T-helper 1 cell treated with Interleukin-12 subunit alpha and Interleukin-12 subunit beta and Interleukin-4 antibody, amounts not matched to agents 30 ng/mL and 1 ng/mL, for 36 hours (primary cell): Measurements from ENCODE around the gene MYH7. TPM values are rescaled to one million over a fixed set of nuclear protein-coding genes. Genes with fewer than 3 reads are reported as not detected.
"Not testable (repeated sequence)": the region's sequence is repeated elsewhere in the genome, so short reads cannot be mapped to it uniquely, and the experiment has no call there.

ENCODE experiments used
- intact Hi-C: fragments of 100-400 bp; cut with micrococcal nuclease; formaldehyde crosslinking; loops from one replicate; pipeline ENCODE4 v1.15.1; 2024
- total RNA-seq: library from RNA; stranded (reverse); gene quantifications from 2 replicates; pipeline ENCODE4 v1.2.3, GENCODE V29; 2022

The MYH7 gene
- total RNA-seq, 1 donor from 2014 or later = 0.17 TPM

GRCh38 chr14:23408307-23408630 lies 27.2 kb downstream of the MYH7 start:
- intact Hi-C loops = no loop called here

- intact Hi-C loops = no loop called here
Measured at GRCh38 chr14:23407516-23408306, 27.7 kb downstream of the MYH7 start, which contains the start of gene MYH6. Gene MYH6 (minus strand): TSS chr14:23408273. CDS start chr14:23407223, 1,050 bp downstream.

- intact Hi-C loops = no loop called here
Measured at GRCh38 chr14:23406725-23407355, 28.6 kb downstream of the MYH7 start.

DNA sequence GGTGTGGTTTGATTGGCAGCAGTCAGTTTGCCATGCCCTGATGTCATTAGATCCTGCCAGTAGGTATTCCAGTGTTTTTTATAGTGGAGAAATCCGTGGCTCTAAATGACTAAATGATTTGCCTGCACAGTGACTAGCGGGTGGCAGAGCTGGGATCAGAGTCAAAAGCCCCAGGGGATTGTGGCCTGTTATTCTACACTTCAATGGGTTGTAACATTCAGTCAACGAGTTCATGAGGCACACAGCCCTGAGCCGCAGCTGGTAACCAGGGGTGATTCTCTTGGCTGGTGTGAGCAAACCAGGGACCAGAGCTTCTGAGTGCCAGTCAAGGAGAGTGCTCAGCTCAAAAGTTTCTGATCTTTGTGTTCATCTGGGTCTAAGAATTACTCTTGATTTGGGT lies 29.2 kb downstream of the MYH7 start:
- intact Hi-C loops = no loop called here

DNA sequence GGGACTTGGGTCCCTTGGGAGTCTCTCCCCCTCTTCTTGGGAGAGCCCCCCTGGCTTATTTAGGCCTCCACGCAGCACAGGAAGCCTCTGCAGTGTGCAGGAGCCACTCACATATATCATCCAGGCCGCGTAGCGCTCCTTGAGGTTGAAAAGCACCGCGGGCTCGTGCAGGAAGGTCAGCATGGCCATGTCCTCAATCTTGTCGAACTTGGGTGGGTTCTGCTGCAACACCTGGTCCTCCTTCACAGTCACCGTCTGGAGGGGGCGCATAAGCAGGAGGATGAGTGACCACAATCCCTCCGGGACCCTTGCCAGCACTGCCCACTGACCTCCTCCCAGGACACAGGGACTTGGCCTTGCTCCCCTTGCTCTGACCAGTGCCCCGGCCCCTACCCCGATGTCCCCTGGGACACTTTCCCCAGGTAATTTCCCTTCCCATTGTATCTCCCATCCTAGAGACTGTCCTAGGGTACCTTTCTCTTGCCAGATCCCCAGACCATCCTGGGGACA lies 29.9 kb downstream of the MYH7 start:
- intact Hi-C loops = no loop called here

DNA sequence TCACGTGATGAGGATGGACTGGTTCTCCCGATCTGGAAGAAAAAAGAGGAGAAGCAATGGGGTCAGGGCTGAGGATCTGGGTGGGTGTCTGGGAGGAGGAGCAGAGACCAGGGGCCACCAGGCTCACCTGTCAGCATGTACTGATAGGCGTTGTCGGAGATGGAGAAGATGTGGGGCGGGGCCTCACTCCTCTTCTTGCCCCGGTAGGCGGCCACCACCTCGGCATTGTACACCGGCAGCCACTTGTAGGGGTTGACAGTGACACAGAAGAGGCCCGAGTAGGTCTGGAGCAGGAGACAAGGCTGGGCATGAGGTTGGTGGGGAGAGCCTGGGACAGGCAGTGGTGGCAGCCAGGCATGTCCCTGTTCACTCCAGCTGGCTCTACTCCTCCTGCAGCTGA lies 30.4 kb downstream of the MYH7 start:
- intact Hi-C loops = no loop called here

DNA sequence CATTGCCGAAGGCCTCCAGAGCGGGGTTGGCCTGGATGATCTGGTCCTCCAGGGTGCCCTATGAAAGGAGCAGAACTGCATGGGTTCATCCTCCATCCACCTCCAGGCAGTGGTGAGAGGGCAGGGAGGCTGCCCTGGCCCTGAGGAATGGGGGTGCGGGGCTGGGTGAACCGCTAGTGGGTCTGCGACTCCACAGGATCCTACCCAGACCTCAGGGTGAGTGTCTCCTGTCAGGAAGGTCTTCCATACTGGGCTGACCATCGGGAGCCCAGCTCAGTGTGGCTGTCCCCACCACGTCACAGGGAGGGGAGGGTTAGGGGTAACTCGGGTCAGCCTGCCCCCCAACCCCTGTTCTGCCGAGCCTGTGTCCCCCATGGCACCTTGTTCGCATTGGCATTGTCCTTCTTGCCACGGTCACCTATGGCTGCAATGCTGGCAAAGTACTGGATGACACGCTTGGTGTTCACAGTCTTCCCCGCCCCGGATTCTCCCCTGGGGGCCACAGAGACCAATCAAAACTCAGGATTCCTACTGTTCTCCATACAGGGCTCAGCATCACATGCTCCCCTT lies 31.0 kb downstream of the MYH7 start:
- intact Hi-C loops = no loop called here

- intact Hi-C loops = no loop called here
Measured at GRCh38 chr14:23403908-23404307, 31.6 kb downstream of the MYH7 start.

DNA sequence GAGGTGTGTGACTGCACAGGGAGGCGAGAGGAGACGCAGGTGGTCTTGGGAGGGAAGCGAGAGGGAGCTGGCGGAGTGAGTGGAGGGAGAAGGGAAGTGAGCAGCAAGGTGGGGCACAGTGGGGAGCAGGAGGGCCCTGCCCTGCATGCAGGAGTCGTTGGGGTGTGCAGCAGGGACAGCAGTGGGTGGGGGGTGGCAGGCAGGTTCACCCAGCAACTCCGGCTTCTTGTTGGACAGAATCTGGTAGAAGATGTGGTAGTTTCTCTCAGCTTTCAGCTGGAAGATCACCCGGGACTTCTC lies 32.4 kb downstream of the MYH7 start:
- intact Hi-C loops = no loop called here

DNA sequence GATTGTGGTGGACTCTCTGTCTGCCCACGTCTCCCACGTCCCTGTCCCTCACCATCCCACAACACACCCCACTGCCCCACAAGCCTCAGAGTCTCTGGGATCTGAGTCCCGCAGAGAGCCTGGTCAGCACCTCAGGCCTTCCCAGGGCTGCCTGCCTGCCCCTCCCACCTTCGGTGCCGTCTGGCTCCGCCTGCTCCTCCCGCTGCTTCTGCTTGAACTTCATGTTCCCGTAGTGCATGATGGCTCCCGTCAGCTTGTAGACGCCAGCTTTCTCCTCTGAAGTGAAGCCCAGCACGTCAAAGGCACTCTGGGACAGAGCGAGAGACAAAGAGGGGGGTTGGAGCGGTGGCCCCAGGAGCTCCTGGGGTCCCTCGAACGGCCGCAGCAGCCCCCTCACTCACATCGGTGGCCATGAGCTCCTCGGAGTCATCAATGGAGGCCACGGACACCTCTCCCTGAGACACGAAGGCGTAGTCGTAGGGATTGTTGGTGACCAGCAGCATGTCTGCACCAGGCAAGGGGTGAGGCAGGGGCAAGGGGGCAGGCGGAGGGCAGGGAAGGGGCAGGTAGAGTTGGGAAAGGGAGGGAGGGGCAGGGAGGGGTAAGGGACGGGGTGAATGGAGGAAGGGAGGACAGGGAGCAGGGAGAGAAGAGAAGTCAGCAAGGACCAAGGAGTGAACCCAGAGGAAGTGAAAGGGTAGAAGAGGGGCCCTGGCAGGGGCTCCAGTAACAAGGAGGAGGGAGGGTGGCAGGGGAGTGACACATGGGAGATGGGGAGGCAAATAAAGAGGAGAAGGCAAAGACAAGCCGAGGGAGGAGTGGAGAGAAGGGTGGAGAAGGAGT lies 32.9 kb downstream of the MYH7 start:
- intact Hi-C loops = no loop called here

DNA sequence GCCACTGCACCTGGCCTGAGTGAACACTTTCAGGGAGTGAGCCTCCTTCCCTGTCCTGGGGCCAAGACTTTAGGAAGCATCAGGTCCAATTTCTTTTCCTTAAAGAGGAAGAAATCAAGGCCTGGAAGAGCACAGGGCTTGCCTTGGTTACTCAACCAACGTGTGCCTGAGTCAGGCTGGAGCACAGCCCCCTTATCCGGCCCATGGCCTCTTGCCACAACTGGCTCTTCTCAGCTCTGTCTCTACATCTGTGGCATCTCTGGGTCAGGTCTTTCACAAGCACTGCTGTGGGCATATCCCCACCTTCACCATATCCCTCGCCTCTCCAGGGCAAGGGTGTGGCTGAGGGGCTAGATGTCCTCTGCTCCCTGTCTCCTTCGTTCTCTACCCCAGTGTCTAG lies 34.2 kb downstream of the MYH7 start:
- intact Hi-C loops = no loop called here

DNA sequence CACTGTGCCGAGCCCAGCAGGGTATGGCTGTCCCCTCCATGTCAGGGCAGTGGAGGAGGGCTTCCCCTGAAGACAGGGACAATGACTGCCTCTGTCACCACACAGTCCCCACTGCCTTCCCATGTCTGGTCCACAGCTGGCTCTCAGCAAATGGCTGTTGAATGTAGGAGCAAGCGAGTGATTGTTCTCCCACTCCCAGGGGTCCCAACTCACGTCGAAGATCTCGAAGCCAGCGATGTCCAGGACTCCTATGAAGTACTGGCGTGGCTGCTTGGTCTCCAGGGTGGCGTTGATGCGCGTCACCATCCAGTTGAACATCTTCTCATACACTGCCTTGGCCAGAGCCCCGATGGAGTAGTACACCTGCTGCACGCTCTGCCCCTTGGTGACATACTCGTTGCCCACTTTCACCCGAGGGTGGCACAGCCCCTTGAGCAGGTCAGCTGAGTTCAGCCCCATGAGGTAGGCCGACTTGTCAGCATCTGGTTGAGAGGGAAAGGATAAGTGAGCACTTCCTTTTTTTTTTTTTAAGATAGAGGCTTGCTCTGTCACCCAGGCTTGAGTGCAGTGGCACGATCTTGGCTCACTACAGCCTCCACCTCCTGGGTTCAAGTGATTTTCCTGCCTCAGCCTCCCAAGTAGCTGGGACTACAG lies 34.8 kb downstream of the MYH7 start:
- intact Hi-C loops = not testable (repeated sequence)

DNA sequence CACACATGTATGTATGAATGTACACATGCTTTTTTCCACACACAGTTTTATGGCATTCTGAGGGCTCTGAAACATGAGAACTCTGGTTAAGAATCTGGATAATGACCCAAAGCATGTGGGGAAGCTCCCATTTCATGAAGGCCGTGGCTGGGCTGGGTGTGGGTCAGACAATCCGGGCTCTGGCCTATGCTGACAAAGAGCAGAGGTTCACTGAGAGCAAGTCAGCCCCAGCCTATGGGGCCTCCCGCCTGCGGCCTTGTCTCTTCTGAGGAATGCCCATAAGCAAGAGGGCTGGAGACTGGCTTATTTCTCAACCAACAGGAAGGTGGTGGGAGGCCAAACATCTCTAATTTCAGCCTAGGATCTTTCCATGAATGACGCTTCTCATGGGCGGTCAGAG lies 35.9 kb downstream of the MYH7 start:
- intact Hi-C loops = no loop called here

- intact Hi-C loops = no loop called here
Measured at GRCh38 chr14:23399136-23399535, 36.3 kb downstream of the MYH7 start.

DNA sequence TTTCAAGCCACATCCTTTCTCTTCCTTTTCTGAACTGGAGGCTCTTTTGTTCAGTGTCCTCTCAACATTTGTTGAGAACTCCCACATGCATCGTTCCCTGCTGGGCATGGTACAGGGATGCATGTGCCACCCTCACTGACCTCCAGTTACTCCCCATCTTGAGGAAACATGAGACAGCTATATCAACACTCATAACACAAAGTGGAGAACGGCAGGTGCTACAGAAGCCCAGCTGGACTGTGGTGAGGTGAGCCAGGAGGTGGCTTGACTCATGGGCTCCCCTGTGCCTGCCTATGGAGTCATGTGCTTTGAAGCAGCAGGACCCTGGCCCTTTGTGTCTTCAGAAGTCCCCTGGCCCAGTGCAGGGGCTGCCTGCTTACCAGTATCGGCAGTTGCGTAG lies 37.1 kb downstream of the MYH7 start:
- intact Hi-C loops = no loop called here

DNA sequence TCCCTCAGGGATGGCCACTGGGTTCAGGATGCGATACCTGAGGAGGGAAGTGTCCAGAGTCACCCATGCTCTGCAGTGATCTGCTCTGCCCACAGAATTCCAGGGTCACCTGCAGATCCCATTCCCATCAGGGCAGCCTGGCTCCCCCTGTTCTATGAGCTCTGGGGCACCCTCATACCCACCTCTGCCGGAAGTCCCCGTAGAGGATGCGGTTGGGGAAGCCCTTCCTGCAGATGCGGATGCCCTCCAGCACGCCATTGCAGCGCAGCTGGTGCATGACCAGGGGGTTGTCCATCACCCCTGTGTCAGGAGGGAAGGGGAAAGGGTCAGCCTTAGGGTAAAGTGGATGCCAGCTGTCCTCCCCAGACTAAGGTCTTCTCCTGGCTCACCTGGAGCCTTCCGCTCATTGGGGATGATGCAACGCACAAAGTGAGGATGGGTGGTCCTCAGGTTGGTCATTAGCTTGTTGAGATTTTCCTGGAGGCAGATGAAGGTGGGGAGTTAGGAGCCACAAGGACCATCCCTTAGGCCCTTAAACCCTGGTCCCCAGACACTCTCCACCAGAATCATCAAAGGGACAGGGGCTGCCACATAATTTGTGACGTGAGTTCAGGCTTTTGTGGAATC lies 38.6 kb downstream of the MYH7 start:
- intact Hi-C loops = no loop called here

DNA sequence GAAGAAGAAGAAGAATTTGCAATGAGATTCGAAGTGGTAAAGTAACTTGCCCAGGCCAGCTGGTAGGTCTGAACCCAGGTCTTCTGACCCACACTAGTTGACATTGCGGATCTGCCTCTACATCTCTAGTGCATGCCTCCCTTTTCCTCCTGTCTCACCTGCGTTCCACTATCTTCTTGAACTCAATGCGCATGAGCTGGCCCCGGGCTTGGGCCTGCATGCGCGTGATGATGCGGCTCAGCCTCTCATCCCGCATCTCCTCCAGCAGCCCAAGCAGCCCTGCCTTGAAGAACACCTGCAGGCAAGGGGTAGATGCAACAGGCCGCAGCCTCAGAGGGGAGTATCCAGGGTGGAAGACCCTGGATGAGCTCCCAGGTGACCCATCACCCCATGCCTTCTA lies 39.3 kb downstream of the MYH7 start:
- intact Hi-C loops = no loop called here

GRCh38 chr14:23392613-23393012 lies 42.8 kb downstream of the MYH7 start:
- intact Hi-C loops = no loop called here

- intact Hi-C loops = not testable (repeated sequence)
Measured at GRCh38 chr14:23389871-23390270, 45.6 kb downstream of the MYH7 start.

DNA sequence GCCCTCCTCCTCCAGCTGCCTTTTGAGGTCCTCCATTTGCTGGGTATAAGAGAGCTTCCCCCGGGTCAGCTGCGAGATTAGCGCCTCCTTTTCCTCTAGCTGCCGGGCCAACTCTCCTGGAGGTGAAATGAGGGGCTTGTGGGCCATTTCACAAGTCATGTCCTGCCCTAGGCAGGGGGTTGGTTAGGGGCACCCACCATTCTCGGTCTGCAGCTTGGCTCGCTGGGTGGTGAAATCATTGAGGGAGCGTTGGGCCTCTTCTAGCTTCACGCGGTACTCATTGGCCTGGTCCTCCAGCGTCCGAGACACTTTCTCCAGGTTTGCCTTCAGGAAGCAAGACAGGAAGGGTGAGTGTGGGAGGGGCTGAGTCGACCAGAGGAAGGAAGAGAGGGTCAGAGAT lies 46.1 kb downstream of the MYH7 start:
- intact Hi-C loops = no loop called here

DNA sequence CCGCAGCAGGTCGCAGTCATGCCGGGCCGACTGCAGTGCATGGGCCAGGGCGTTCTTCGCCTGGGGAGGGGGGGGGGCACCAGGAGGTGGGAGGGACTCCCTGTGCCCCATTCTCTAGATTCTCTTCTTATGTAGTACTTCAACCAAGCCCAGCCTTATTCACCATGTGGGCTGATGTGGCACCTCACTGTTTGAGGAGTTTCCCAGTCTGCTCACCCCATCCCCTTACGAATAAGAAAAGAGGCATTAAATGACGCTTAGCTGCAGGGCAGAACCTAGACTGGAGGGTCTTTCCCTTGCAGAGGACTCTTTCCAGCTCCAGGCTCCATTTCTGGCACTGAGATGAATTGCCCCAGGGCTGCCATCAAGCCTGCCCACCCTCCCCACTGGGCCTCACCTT lies 46.5 kb downstream of the MYH7 start:
- intact Hi-C loops = no loop called here
